A673 (cell line): ENCODE measurements around the gene DKK3.

ENCODE experiments used
- CTCF ChIP-seq: fragments of 300-800, 200-600 bp; sonication (generic); conservative IDR thresholded peaks from 2 replicates; pipeline ENCODE4 v1.5.1; 2017; ENCODE audit warnings: low read depth, mild to moderate bottlenecking, antibody characterized with exemption, low read length, moderate library complexity, mixed read lengths
- EZH2 ChIP-seq: fragments of 200-600 bp; sonication (generic); IDR thresholded peaks from 2 replicates; pipeline ENCODE4 v1.6.1; 2017; ENCODE audit warnings: borderline replicate concordance, low read depth, mild to moderate bottlenecking, mixed read lengths, antibody characterized with exemption, low read length; ENCODE audit not compliant: poor library complexity, severe bottlenecking

GRCh38 chr11:11937957-11938356 is 70.5 kb downstream of the DKK3 start:
- TF ChIP-seq CTCF: no peak
- TF ChIP-seq EZH2: no peak
